ENCODE measurements around the gene PHLDB1.

DNA sequence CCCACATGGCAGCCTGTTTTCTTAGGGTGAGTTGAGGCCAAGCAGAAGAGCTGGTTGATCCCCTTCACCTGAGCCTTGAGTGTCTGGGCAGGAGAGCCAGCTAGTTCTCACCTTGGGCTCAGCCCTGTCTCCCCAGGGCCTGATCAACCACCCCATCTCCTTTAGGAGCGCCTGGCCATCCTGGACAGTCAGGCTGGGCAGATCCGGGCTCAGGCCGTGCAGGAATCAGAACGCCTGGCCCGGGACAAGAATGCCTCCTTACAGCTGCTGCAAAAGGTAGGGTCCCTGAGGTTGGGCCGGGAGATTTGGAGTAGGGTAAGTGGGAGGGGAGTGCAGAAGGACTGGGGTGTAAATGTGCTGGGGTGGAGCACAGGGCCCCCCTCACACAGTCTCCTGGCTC, 31.3 kb downstream of the PHLDB1 start:
- TF ChIP-seq POLR2AphosphoS5 (IDR thresholded peaks at IDR 0.05; ENCODE audit: low read depth, low read length) (no peak), CHD2 (IDR thresholded peaks at IDR 0.05; ENCODE audit: low read length, partially characterized antibody) (no peak), RFX5 (IDR thresholded peaks at IDR 0.05; ENCODE audit: low read length) (no peak), FOSL2 (IDR thresholded peaks at IDR 0.05; ENCODE audit: borderline replicate concordance, low read depth) (no peak), MEF2A (IDR thresholded peaks at IDR 0.05; ENCODE audit: borderline replicate concordance, low read depth) (no peak), EP300 (IDR thresholded peaks at IDR 0.05; ENCODE audit: borderline replicate concordance in 1 of 2, low read depth in 1 of 2, low read length in 1 of 2) (no peak), RAD21 (IDR thresholded peaks at IDR 0.05; ENCODE audit: low read length) (no peak), JUND (IDR thresholded peaks at IDR 0.05) (no peak), EZH2phosphoT487 (IDR thresholded peaks at IDR 0.05; ENCODE audit: borderline replicate concordance, low read depth) (no peak)
- TF ChIP-seq, protein P1, sequence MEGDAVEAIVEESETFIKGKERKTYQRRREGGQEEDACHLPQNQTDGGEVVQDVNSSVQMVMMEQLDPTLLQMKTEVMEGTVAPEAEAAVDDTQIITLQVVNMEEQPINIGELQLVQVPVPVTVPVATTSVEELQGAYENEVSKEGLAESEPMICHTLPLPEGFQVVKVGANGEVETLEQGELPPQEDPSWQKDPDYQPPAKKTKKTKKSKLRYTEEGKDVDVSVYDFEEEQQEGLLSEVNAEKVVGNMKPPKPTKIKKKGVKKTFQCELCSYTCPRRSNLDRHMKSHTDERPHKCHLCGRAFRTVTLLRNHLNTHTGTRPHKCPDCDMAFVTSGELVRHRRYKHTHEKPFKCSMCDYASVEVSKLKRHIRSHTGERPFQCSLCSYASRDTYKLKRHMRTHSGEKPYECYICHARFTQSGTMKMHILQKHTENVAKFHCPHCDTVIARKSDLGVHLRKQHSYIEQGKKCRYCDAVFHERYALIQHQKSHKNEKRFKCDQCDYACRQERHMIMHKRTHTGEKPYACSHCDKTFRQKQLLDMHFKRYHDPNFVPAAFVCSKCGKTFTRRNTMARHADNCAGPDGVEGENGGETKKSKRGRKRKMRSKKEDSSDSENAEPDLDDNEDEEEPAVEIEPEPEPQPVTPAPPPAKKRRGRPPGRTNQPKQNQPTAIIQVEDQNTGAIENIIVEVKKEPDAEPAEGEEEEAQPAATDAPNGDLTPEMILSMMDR (IDR thresholded peaks at IDR 0.05), result no peak
- TF ChIP-seq, protein P2, sequence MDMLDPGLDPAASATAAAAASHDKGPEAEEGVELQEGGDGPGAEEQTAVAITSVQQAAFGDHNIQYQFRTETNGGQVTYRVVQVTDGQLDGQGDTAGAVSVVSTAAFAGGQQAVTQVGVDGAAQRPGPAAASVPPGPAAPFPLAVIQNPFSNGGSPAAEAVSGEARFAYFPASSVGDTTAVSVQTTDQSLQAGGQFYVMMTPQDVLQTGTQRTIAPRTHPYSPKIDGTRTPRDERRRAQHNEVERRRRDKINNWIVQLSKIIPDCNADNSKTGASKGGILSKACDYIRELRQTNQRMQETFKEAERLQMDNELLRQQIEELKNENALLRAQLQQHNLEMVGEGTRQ (IDR thresholded peaks at IDR 0.05; ENCODE audit: borderline replicate concordance, low read depth, low read length), result no peak
- TF ChIP-seq, protein P3, sequence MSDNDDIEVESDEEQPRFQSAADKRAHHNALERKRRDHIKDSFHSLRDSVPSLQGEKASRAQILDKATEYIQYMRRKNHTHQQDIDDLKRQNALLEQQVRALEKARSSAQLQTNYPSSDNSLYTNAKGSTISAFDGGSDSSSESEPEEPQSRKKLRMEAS (IDR thresholded peaks at IDR 0.05; ENCODE audit: low read depth), result no peak
- TF ChIP-seq, protein P4, sequence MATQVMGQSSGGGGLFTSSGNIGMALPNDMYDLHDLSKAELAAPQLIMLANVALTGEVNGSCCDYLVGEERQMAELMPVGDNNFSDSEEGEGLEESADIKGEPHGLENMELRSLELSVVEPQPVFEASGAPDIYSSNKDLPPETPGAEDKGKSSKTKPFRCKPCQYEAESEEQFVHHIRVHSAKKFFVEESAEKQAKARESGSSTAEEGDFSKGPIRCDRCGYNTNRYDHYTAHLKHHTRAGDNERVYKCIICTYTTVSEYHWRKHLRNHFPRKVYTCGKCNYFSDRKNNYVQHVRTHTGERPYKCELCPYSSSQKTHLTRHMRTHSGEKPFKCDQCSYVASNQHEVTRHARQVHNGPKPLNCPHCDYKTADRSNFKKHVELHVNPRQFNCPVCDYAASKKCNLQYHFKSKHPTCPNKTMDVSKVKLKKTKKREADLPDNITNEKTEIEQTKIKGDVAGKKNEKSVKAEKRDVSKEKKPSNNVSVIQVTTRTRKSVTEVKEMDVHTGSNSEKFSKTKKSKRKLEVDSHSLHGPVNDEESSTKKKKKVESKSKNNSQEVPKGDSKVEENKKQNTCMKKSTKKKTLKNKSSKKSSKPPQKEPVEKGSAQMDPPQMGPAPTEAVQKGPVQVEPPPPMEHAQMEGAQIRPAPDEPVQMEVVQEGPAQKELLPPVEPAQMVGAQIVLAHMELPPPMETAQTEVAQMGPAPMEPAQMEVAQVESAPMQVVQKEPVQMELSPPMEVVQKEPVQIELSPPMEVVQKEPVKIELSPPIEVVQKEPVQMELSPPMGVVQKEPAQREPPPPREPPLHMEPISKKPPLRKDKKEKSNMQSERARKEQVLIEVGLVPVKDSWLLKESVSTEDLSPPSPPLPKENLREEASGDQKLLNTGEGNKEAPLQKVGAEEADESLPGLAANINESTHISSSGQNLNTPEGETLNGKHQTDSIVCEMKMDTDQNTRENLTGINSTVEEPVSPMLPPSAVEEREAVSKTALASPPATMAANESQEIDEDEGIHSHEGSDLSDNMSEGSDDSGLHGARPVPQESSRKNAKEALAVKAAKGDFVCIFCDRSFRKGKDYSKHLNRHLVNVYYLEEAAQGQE (IDR thresholded peaks at IDR 0.05; ENCODE audit: low read depth, low read length), result no peak
- TF ChIP-seq, protein P5, sequence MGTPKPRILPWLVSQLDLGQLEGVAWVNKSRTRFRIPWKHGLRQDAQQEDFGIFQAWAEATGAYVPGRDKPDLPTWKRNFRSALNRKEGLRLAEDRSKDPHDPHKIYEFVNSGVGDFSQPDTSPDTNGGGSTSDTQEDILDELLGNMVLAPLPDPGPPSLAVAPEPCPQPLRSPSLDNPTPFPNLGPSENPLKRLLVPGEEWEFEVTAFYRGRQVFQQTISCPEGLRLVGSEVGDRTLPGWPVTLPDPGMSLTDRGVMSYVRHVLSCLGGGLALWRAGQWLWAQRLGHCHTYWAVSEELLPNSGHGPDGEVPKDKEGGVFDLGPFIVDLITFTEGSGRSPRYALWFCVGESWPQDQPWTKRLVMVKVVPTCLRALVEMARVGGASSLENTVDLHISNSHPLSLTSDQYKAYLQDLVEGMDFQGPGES (IDR thresholded peaks at IDR 0.05; ENCODE audit: low read depth, low read length), result no peak

Data from SK-N-SH (cell line).